Measurements from ENCODE around the gene ENOX1. TPM values are rescaled to one million over a fixed set of nuclear protein-coding genes. Genes with fewer than 3 reads are reported as not detected.

Gene ENOX1
- total RNA-seq, 3 donors from 2014 or later (not counting 1 experiment from before 2014, with no cell fraction given) = not detected

DNA sequence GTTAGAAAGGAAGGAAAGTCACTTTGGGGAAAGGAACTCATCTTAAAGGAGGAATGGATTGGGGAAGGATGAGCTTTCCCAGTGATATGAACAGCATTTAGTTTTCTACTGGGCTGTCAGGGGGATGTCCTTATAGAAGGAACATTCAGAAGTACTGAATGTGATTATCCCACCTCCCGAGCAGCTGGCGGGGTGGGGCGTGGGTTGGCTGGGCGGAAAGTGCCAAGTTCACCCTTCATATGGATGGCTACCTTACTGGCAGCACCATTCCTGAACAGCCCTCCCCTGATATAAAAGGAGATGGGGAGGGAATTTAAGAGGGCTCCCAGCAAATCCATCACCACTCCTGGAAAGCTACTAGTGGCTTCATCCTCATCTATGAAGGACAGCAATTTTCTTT is 572.6 kb downstream of the ENOX1 start:
- no peaks in the 10 kb centered on the region for H3K9me3 Mint-ChIP-seq
- no peaks in the 10 kb centered on the region for H3K27me3 ChIP-seq (ENCODE audit: control insufficient read depth, insufficient read depth, low read length)
- no peak overlapping the region for H3K4me3 Mint-ChIP-seq
- H3K36me3 ChIP-seq (ENCODE audit: control insufficient read depth, insufficient read depth, low read length) = no peaks in the 10 kb centered on the region
- H3K36me3 Mint-ChIP-seq = no peaks in the 10 kb centered on the region
- no peak overlapping the region for H3K27ac ChIP-seq (ENCODE audit: low read length)
- DNase-seq = no peak
- no peaks in the 10 kb centered on the region for H3K4me1 Mint-ChIP-seq
- H3K4me1 ChIP-seq (ENCODE audit: control insufficient read depth, insufficient read depth, low read length) = no peaks in the 10 kb centered on the region
- WGBS (ENCODE audit: insufficient coverage) = 100% methylated on average over 3 of the region's 4 CpGs
- no peak for ATAC-seq
- no peak overlapping the region for H3K27ac Mint-ChIP-seq
- no peaks in the 10 kb centered on the region for H3K9me3 ChIP-seq (ENCODE audit: control insufficient read depth, insufficient read depth, low read length)
- no peak overlapping the region for H3K4me3 ChIP-seq (ENCODE audit: low read length)
- intact Hi-C loops (cut with micrococcal nuclease) = no loop called here
- H3K27me3 Mint-ChIP-seq (ENCODE audit: low read depth in 2 of 2) = peaks cover 7 to 8% of the 10 kb centered on the region in 2 donors
- TF ChIP-seq CTCF (IDR thresholded peaks at IDR 0.05) = no peak

DNA sequence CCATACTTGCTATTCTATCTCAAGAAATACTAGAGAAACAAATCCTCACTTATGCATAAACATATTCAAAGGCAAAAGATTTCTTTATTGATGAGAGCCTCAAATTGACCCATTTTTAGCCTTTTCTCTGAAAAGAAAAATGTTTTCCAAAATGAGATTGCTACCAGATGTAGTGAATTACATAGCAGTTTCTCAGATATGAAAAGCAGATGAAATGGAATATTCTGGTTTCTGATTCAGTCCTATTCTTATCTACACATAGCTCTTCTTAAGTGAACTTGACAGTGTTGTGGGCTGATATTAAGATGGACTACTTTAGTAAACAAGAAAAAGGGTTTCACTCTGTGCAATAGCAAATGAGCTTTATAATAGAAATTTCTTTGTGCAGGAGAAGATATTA is 579.9 kb downstream of the ENOX1 start:
- DNase-seq = no peak
- H3K27me3 ChIP-seq (ENCODE audit: control insufficient read depth, insufficient read depth, low read length) = no peaks in the 10 kb centered on the region
- H3K9me3 ChIP-seq (ENCODE audit: control insufficient read depth, insufficient read depth, low read length) = no peaks in the 10 kb centered on the region
- no peaks in the 10 kb centered on the region for H3K4me1 ChIP-seq (ENCODE audit: control insufficient read depth, insufficient read depth, low read length)
- TF ChIP-seq CTCF (IDR thresholded peaks at IDR 0.05) = no peak
- H3K36me3 ChIP-seq (ENCODE audit: control insufficient read depth, insufficient read depth, low read length) = no peaks in the 10 kb centered on the region
- ATAC-seq = no peak
- no peak overlapping the region for H3K27ac Mint-ChIP-seq
- no peaks in the 10 kb centered on the region for H3K9me3 Mint-ChIP-seq
- no peak overlapping the region for H3K4me3 Mint-ChIP-seq
- intact Hi-C loops (cut with micrococcal nuclease) = no loop called here
- peaks cover 7 to 8% of the 10 kb centered on the region in 2 donors for H3K27me3 Mint-ChIP-seq (ENCODE audit: low read depth in 2 of 2)
- H3K27ac ChIP-seq (ENCODE audit: low read length) = no peak overlapping the region
- H3K36me3 Mint-ChIP-seq = no peaks in the 10 kb centered on the region
- no peaks in the 10 kb centered on the region for H3K4me1 Mint-ChIP-seq
- no peak overlapping the region for H3K4me3 ChIP-seq (ENCODE audit: low read length)

- H3K4me3 ChIP-seq (ENCODE audit: low read length) = no peak overlapping the region
- Mint-ChIP-seq H3K4me1 (no peaks in the 10 kb centered on the region), H3K36me3 (no peaks in the 10 kb centered on the region), H3K9me3 (no peaks in the 10 kb centered on the region), H3K4me3 (no peak overlapping the region), H3K27me3 (ENCODE audit: low read depth in 2 of 2) (peaks cover 4 to 8% of the 10 kb centered on the region in 2 donors), H3K27ac (no peak overlapping the region)
- no peak for DNase-seq
- no peak overlapping the region for H3K27ac ChIP-seq (ENCODE audit: low read length)
- no peaks in the 10 kb centered on the region for H3K4me1 ChIP-seq (ENCODE audit: control insufficient read depth, insufficient read depth, low read length)
- H3K36me3 ChIP-seq (ENCODE audit: control insufficient read depth, insufficient read depth, low read length) = no peaks in the 10 kb centered on the region
- ATAC-seq = no peak
- intact Hi-C loops (cut with micrococcal nuclease) = no loop called here
- H3K27me3 ChIP-seq (ENCODE audit: control insufficient read depth, insufficient read depth, low read length) = no peaks in the 10 kb centered on the region
- TF ChIP-seq CTCF (IDR thresholded peaks at IDR 0.05) = no peak
- 92% methylated on average over 3 of the region's 4 CpGs for WGBS (ENCODE audit: insufficient coverage)
- no peaks in the 10 kb centered on the region for H3K9me3 ChIP-seq (ENCODE audit: control insufficient read depth, insufficient read depth, low read length)
These were observed 581.4 kb downstream of the ENOX1 start for GRCh38 chr13:43205416-43205815.

- Mint-ChIP-seq H3K27me3 (ENCODE audit: low read depth in 2 of 2) (peaks cover 0 to 10% of the 10 kb centered on the region in 2 donors), H3K4me1 (no peaks in the 10 kb centered on the region), H3K27ac (no peak overlapping the region), H3K4me3 (no peak overlapping the region), H3K9me3 (no peaks in the 10 kb centered on the region), H3K36me3 (no peaks in the 10 kb centered on the region)
- WGBS (ENCODE audit: insufficient coverage) = 93% methylated on average over 2 of the region's 2 CpGs
- H3K36me3 ChIP-seq (ENCODE audit: control insufficient read depth, insufficient read depth, low read length) = no peaks in the 10 kb centered on the region
- ATAC-seq (no peak), DNase-seq (no peak)
- no peak overlapping the region for H3K4me3 ChIP-seq (ENCODE audit: low read length)
- H3K27me3 ChIP-seq (ENCODE audit: control insufficient read depth, insufficient read depth, low read length) = no peaks in the 10 kb centered on the region
- H3K9me3 ChIP-seq (ENCODE audit: control insufficient read depth, insufficient read depth, low read length) = no peaks in the 10 kb centered on the region
- H3K27ac ChIP-seq (ENCODE audit: low read length) = no peak overlapping the region
- no peak for TF ChIP-seq CTCF (IDR thresholded peaks at IDR 0.05)
- H3K4me1 ChIP-seq (ENCODE audit: control insufficient read depth, insufficient read depth, low read length) = no peaks in the 10 kb centered on the region
- intact Hi-C loops (cut with micrococcal nuclease) = no loop called here
These were observed 582.2 kb downstream of the ENOX1 start for GRCh38 chr13:43204591-43204990.
